PC-9 (cell line): Measurements from ENCODE around the gene IL10. TPM values are rescaled to one million over a fixed set of nuclear protein-coding genes. Genes with fewer than 3 reads are reported as not detected.

Experiments
- BruUV-seq: library from RNA; stranded (reverse); fragments of 400-500 nt; replicated peaks from 2 replicates; lab custom pipeline; 2021; lab: Mats Ljungman, UMichigan
- CTCF ChIA-PET: fragments of 300-600 bp; sonication (Branson Sonifier 250); formaldehyde crosslinking; loops from one replicate; lab custom pipeline; 2022; ENCODE audit warnings: antibody characterized with exemption; lab: Charles Lee
- POLR2A ChIA-PET: fragments of 300-600 bp; sonication (Branson Sonifier 250); formaldehyde crosslinking; loops from one replicate; lab custom pipeline; 2022; ENCODE audit warnings: antibody characterized with exemption; ENCODE audit not compliant: unreplicated experiment; lab: Charles Lee
- DNase-seq, 2 experiments: peaks; one replicate each; pipeline versions ENCODE4 v3.0.0 to v3.0.0-alpha.2; 2015 to 2022; ENCODE audit warnings: mixed read lengths in 1 of 2
- H2AFZ ChIP-seq: fragments of 200-600 bp; sonication (generic); 2 replicates; pipeline ENCODE4 v1.8.1; 2017; ENCODE audit warnings: antibody characterized with exemption
- H3F3A ChIP-seq: fragments of 200-600 bp; sonication (generic); 2 replicates; pipeline ENCODE4 v1.8.1; 2017; ENCODE audit warnings: antibody characterized with exemption, mild to moderate bottlenecking, low read depth; ENCODE audit not compliant: insufficient read depth
- H3K27ac ChIP-seq: fragments of 200-600 bp; sonication (generic); 2 replicates; pipeline ENCODE4 v1.6.1; 2016; ENCODE audit warnings: mixed run types
- H3K27me3 ChIP-seq: fragments of 200-600 bp; sonication (generic); 2 replicates; pipeline ENCODE4 v1.6.1; 2016; ENCODE audit warnings: low read depth, mixed run types; ENCODE audit not compliant: insufficient read depth
- H3K36me3 ChIP-seq: fragments of 200-600 bp; sonication (generic); 2 replicates; pipeline ENCODE4 v1.6.1; 2016; ENCODE audit warnings: low read depth, mixed run types
- H3K4me1 ChIP-seq: fragments of 200-600 bp; sonication (generic); replicated peaks from 2 replicates; pipeline ENCODE4 v1.6.1; 2016; ENCODE audit warnings: mixed run types; ENCODE audit not compliant: insufficient read depth
- H3K4me2 ChIP-seq: fragments of 200-600 bp; sonication (generic); 2 replicates; pipeline ENCODE4 v1.6.1; 2017; ENCODE audit warnings: mixed run types
- H3K4me3 ChIP-seq: fragments of 200-600 bp; sonication (generic); 2 replicates; pipeline ENCODE4 v1.6.1; 2016; ENCODE audit warnings: mixed run types
- H3K79me2 ChIP-seq: fragments of 200-600 bp; sonication (generic); 2 replicates; pipeline ENCODE4 v1.6.1; 2017; ENCODE audit warnings: low read depth, mixed run types
- H3K9me2 ChIP-seq: fragments of 200-600 bp; sonication (generic); 2 replicates; pipeline ENCODE4 v1.8.1; 2017; ENCODE audit warnings: mild to moderate bottlenecking; ENCODE audit not compliant: insufficient read depth
- H3K9me3 ChIP-seq: fragments of 200-600 bp; sonication (generic); 2 replicates; pipeline ENCODE4 v1.8.1; 2016; ENCODE audit warnings: low read depth; ENCODE audit not compliant: insufficient read depth
- H4K20me1 ChIP-seq: fragments of 200-600 bp; sonication (generic); 2 replicates; pipeline ENCODE4 v1.8.1; 2017; ENCODE audit not compliant: insufficient read depth
- CTCF ChIP-seq: fragments of 200-600 bp; sonication (generic); conservative IDR thresholded peaks from 2 replicates; pipeline ENCODE4 v1.6.1; 2017; ENCODE audit warnings: mixed run types, antibody characterized with exemption, mild to moderate bottlenecking, moderate library complexity
- EZH2 ChIP-seq: fragments of 200-600 bp; sonication (generic); IDR thresholded peaks from 2 replicates; pipeline ENCODE4 v1.8.0; 2017; ENCODE audit warnings: antibody characterized with exemption, low read depth
- intact Hi-C: fragments of 100-400 bp; cut with micrococcal nuclease; formaldehyde crosslinking; loops from one replicate; pipeline ENCODE4 v1.10.0; 2022; ENCODE audit not compliant: unreplicated experiment
- total RNA-seq: library from RNA; stranded (reverse); gene quantifications from 2 replicates; pipeline ENCODE4 v1.2.3, GENCODE V29; 2021

The IL10 gene
- total RNA-seq, 1 experiment from 2014 or later, result not detected

DNA sequence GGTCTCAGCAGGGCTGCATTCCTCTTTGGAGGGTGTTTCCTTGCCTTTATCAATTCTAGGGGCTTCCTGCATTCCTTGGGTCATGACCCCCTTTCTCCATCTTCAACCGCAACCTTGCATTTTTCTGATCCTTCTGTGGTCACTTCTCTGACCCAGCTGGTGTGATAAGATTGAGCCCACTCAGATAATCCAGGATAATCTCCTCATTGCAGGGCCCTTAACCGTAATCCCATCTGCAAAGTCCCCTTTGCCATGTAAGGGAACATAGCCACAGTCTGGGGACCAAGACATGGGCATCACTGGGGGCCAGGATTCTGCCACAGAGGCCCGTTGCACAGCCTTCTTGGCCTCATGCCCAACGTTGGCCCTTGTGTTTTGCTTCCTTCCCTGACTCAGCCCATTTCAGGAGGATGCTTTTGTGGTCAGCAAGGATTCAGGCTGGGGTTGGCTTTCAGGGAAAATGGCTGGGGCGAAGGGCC is 36.7 kb downstream of the IL10 start:
- no TSS peak for BruUV-seq

DNA sequence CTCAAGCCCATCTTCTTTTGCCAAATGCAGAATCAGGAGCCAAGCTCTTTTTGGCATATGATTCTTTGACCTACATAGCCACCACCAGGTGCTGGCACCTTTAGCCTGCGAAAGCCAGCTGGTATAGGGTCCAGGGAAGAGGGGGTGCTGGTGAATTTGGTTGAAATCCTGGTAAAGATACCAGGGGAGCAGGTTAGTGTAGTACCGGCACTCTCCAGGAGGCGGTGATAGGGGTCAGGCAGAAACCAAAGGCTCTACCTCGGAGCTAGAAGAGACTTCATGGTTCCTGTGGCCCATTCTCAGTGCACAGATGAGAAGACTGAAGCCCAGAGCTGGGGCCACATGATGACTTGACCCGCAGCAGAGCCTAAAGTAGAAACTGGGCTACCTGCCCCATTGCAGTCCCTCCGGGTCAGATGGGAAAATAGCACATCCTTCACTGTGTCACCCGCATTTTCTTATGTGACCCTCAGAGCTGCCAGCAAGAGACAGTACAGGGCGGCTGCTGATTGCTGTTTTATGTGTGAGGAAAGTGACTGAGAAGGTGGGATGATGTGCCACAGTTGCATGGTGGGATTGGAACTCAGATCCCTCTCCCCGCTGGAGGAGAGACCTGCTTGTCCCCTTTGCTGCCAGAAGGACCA is 37.7 kb downstream of the IL10 start:
- ChIA-PET POLR2A (no interaction called here), CTCF (interaction anchor here (0.6 to 2.4 kb wide), 3 partner anchors 77 to 178 kb away, joined by 3 to 5 read pairs (median 5); no protein-coding TSS in a partner anchor)
- peaks cover 10% of the 10 kb centered on the region; the same call in 1 of the 2 replicates for H3K36me3 ChIP-seq
- H3K9me3 ChIP-seq, result no peaks in the 10 kb centered on the region
- no peaks in the 10 kb centered on the region for H3K9me2 ChIP-seq
- H4K20me1 ChIP-seq, result no peaks in the 10 kb centered on the region
- DNase-seq, result peak in 1 of 2 experiments; percentile 37
- no peak overlapping the region for H3K27ac ChIP-seq
- H3F3A ChIP-seq, result no peaks in the 10 kb centered on the region
- TF ChIP-seq CTCF (peak; percentile 89), EZH2 (no peak)
- intact Hi-C loops, result loop anchor here (1.0 kb wide), 2 partner anchors 178 to 765 kb away; no protein-coding TSS in a partner anchor
- H3K4me1 ChIP-seq, result no peaks in the 10 kb centered on the region
- no peaks in the 10 kb centered on the region for H3K79me2 ChIP-seq
- no peak overlapping the region for H3K4me2 ChIP-seq
- no peak overlapping the region for H2AFZ ChIP-seq
- no peak overlapping the region for H3K4me3 ChIP-seq
- no TSS peak for BruUV-seq
- H3K27me3 ChIP-seq, result no peaks in the 10 kb centered on the region

More for the DNA sequence above, 36.7 kb downstream of the IL10 start:
- no peaks in the 10 kb centered on the region for H3K27me3 ChIP-seq
- no peaks in the 10 kb centered on the region for H3K79me2 ChIP-seq
- ChIA-PET POLR2A (no interaction called here), CTCF (interaction anchor here (0.6 to 2.4 kb wide), 4 partner anchors 97 to 669 kb away, joined by 3 to 5 read pairs (median 4); no protein-coding TSS in a partner anchor)
- intact Hi-C loops, result no loop called here
- no peaks in the 10 kb centered on the region for H3K9me2 ChIP-seq
- no peak for TF ChIP-seq EZH2
- TF ChIP-seq CTCF, result no peak
- no peak for DNase-seq
- no peak overlapping the region for H2AFZ ChIP-seq
- no peak overlapping the region for H3K4me3 ChIP-seq
- no peaks in the 10 kb centered on the region for H3F3A ChIP-seq
- H3K4me1 ChIP-seq, result no peaks in the 10 kb centered on the region
- H3K27ac ChIP-seq, result no peak overlapping the region
- peaks cover 10% of the 10 kb centered on the region; the same call in 1 of the 2 replicates for H3K36me3 ChIP-seq
- no peaks in the 10 kb centered on the region for H3K9me3 ChIP-seq
- H4K20me1 ChIP-seq, result no peaks in the 10 kb centered on the region
- no peak overlapping the region for H3K4me2 ChIP-seq

GRCh38 chr1:206732992-206733391 is 39.3 kb downstream of the IL10 start:
- no peak for TF ChIP-seq EZH2
- TF ChIP-seq CTCF, result no peak
- ChIA-PET CTCF (interaction anchor here (0.7 kb wide), 1 partner anchor 356 kb away, joined by 3 read pairs; the partner anchor contains the start of gene C4BPB), POLR2A (no interaction called here)
- Histone ChIP-seq H3K4me3 (no peak overlapping the region), H2AFZ (no peak overlapping the region), H3K79me2 (0 out of 2 replicates have a peak, but pooled peaks cover 3% of the 10 kb centered on the region), H4K20me1 (0 out of 2 replicates have a peak, but pooled peaks cover 3% of the 10 kb centered on the region), H3K4me1 (no peaks in the 10 kb centered on the region), H3K9me3 (no peaks in the 10 kb centered on the region), H3K9me2 (no peaks in the 10 kb centered on the region), H3K27me3 (no peaks in the 10 kb centered on the region), H3K27ac (no peak overlapping the region), H3F3A (no peaks in the 10 kb centered on the region), H3K36me3 (peaks cover 10% of the 10 kb centered on the region; the same call in 1 of the 2 replicates), H3K4me2 (no peak overlapping the region)
- intact Hi-C loops, result no loop called here
- BruUV-seq, result no TSS peak
- no peak for DNase-seq
